Neural crest cell (in vitro differentiated cells): ENCODE results near the gene RRP1. TPM values are rescaled to one million over a fixed set of nuclear protein-coding genes. Genes with fewer than 3 reads are reported as not detected.

Experiments used
- DNase-seq: peaks from one replicate; pipeline ENCODE4 v3.0.0; 2021; ENCODE audit warnings: low read depth, mixed read lengths, low spot score
- H3K27ac Mint-ChIP-seq: one replicate; pipeline ENCODE4 v1.8.0; 2021; ENCODE audit warnings: mild to moderate bottlenecking, mixed read lengths; ENCODE audit not compliant: unreplicated experiment
- H3K27me3 Mint-ChIP-seq: 2 replicates; pipeline ENCODE4 v1.8.0; 2021; ENCODE audit warnings: low read depth, mild to moderate bottlenecking, mixed read lengths
- H3K36me3 Mint-ChIP-seq: 2 replicates; pipeline ENCODE4 v1.8.0; 2021; ENCODE audit warnings: low read depth, mild to moderate bottlenecking, mixed read lengths
- H3K4me1 Mint-ChIP-seq: 2 replicates; pipeline ENCODE4 v1.8.0; 2021; ENCODE audit warnings: mixed read lengths
- H3K4me3 Mint-ChIP-seq: one replicate; pipeline ENCODE4 v1.8.0; 2021; ENCODE audit warnings: mild to moderate bottlenecking, mixed read lengths
- H3K9me3 Mint-ChIP-seq: 2 replicates; pipeline ENCODE4 v1.8.0; 2021; ENCODE audit warnings: mixed read lengths
- total RNA-seq: library from RNA; stranded (reverse); gene quantifications from 2 replicates; pipeline ENCODE4 v1.2.1, GENCODE V29; 2021
- TF ChIP-seq, protein P1 (sequence below): fragments of 200-600 bp; sonication (generic); conservative IDR thresholded peaks from 2 replicates; pipeline ENCODE4 v1.5.0; 2021; ENCODE audit warnings: antibody characterized with exemption, mild to moderate bottlenecking

RRP1 gene
- total RNA-seq, 1 donor from 2014 or later = 49.0 TPM

DNA sequence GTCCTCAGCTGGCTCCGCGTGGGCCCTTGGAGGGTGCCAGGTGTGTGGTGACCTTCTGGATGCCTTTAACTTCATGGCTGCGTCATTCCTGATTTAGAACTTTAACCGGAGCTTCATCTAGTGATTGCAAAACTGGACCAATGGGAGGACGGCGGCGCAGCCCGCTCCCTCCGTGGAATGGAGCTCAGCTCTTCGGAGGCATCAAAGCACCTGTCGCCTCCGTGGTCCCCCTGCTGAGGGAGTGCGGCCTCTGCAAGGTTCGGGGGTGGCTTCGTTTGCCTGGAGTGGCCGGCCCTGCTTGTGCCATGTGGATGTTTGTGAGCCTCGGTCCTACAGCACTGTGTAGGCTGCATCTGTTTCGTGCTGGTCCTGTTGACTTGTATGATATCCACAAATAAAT lies 27.5 kb upstream of the RRP1 start:
- Mint-ChIP-seq H3K36me3 (no peaks in the 10 kb centered on the region), H3K4me1 (no peaks in the 10 kb centered on the region), H3K9me3 (no peaks in the 10 kb centered on the region), H3K27ac (no peak overlapping the region), H3K4me3 (no peak overlapping the region), H3K27me3 (no peaks in the 10 kb centered on the region)
- TF ChIP-seq, protein P1, sequence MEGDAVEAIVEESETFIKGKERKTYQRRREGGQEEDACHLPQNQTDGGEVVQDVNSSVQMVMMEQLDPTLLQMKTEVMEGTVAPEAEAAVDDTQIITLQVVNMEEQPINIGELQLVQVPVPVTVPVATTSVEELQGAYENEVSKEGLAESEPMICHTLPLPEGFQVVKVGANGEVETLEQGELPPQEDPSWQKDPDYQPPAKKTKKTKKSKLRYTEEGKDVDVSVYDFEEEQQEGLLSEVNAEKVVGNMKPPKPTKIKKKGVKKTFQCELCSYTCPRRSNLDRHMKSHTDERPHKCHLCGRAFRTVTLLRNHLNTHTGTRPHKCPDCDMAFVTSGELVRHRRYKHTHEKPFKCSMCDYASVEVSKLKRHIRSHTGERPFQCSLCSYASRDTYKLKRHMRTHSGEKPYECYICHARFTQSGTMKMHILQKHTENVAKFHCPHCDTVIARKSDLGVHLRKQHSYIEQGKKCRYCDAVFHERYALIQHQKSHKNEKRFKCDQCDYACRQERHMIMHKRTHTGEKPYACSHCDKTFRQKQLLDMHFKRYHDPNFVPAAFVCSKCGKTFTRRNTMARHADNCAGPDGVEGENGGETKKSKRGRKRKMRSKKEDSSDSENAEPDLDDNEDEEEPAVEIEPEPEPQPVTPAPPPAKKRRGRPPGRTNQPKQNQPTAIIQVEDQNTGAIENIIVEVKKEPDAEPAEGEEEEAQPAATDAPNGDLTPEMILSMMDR = no peak
- DNase-seq = no peak

DNA sequence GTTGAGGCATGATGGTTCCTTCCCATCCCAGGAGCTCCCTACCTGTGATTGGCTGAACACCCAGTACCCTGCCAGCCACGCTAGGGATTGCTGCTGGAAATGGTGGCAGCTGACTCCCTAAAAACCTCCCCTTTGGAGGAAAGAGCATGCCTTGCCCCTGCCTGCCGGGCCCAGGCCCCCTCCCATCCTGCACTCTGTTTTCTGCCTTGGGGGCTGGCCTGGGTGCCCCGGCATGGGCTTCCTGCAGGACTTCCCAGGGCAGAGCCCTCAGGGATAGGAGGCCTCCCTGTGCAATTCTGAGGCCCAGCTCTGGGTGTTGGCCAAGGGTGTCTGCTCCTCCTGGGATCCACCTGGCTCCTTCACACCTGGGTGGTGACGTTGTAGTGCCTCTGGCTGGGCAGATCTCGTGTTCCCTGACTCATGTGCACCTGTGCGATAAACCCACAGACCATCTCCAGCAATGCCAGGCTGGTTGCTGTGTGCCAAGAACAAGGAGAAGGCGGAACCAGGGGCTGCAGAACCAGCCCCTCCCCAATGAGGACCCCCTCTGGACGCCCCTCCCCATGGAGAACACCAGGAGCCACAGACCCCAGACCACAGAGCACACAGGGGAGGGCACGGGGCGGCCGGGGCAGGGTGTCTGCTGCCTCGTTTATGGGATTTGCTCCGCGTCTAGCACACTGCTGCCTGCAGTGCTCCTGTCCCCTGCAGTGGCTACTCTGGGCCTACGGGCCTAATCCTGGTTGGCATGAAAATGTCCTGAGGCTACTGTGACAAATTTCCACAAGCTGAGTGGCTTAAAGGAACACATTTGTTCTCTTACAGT lies 26.9 kb upstream of the RRP1 start:
- Mint-ChIP-seq H3K36me3 (no peaks in the 10 kb centered on the region), H3K4me3 (no peak overlapping the region), H3K4me1 (peaks cover 4% of the 10 kb centered on the region), H3K27me3 (no peaks in the 10 kb centered on the region), H3K27ac (peak overlapping the region; percentile 50), H3K9me3 (no peaks in the 10 kb centered on the region)
- TF ChIP-seq, protein P1 = no peak
- no peak for DNase-seq

DNA sequence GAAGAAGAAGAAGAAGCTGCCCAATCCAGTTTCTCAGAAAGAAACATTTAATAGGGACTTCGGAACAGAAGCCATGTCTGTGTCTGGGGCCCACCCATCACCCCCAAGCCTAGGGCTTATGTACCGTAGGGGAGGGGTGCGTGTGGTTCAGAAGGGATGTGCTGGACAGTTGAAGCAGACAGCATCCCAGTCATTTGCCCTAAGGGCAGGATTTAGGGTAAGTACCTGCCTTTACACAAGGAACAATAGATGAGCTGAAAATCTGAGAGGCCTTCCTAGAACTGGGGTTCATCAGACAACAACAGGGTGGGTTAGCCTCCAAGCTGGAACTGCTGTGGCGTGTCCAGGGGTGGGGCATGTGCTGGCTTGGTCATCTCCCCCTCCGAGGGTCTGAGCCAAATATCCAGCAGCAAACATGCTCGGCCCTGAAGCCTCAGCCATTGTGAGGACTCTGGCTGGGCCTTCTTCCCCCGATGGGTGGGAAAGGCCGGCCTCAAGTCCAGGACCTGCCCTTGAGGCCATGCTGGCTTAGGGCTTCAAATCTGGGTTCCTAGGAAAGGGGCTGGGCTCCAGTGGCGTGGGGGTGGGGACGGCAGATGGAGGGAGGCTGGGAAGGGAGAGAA lies 25.4 kb upstream of the RRP1 start:
- H3K36me3 Mint-ChIP-seq = no peaks in the 10 kb centered on the region
- no peak for DNase-seq
- no peaks in the 10 kb centered on the region for H3K9me3 Mint-ChIP-seq
- no peaks in the 10 kb centered on the region for H3K27me3 Mint-ChIP-seq
- H3K27ac Mint-ChIP-seq = no peak overlapping the region
- TF ChIP-seq, protein P1 = no peak
- H3K4me3 Mint-ChIP-seq = no peak overlapping the region
- peaks cover 18% of the 10 kb centered on the region for H3K4me1 Mint-ChIP-seq

DNA sequence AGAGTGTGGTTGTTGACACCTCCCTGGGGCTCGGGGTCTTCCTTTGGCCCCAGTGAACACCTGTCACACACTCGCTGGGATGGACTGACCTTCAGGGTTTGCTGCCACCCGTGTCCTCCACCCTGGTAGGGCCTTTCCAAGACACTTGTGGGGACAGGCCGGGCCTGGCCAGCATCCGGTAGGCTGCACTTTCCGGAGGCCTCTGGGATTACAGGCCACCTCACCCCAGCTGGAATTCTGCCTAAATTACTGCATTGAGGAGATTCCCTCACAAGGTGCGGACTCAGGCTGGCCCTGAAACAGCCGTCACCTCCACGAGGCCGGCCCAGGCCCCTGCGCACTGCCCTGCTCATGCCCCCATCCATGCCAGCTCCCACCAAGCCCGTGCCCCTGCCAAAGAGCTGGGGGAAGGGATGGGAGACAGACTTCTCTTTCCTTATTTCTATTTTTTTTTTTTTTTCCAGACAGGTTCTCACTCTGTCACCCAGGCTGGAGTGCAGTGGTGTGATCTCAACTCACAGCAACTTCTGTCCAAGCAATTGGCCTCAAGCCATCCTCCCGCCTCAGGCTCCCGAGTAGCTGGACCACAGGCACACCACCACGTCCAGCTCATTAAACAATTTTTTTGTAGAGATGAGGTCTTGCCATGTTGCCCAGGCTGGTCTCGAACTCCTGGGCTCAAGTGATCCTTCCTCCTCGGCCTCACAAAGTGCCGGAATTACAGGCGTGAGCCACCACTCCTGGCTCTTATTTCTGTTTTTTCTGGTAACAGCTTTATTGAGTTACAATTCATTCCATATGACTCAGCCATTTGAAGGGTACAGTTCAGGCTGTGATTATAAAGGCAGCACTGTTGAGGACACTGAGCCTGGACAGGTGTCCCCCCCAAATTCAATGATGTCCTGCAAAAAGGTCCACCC lies 24.5 kb upstream of the RRP1 start:
- DNase-seq = no peak
- no peaks in the 10 kb centered on the region for H3K9me3 Mint-ChIP-seq
- H3K27ac Mint-ChIP-seq = peak overlapping the region; percentile 88
- H3K27me3 Mint-ChIP-seq = no peaks in the 10 kb centered on the region
- TF ChIP-seq, protein P1 = no peak
- peaks cover 21% of the 10 kb centered on the region for H3K4me1 Mint-ChIP-seq
- H3K4me3 Mint-ChIP-seq = no peak overlapping the region
- H3K36me3 Mint-ChIP-seq = no peaks in the 10 kb centered on the region

DNA sequence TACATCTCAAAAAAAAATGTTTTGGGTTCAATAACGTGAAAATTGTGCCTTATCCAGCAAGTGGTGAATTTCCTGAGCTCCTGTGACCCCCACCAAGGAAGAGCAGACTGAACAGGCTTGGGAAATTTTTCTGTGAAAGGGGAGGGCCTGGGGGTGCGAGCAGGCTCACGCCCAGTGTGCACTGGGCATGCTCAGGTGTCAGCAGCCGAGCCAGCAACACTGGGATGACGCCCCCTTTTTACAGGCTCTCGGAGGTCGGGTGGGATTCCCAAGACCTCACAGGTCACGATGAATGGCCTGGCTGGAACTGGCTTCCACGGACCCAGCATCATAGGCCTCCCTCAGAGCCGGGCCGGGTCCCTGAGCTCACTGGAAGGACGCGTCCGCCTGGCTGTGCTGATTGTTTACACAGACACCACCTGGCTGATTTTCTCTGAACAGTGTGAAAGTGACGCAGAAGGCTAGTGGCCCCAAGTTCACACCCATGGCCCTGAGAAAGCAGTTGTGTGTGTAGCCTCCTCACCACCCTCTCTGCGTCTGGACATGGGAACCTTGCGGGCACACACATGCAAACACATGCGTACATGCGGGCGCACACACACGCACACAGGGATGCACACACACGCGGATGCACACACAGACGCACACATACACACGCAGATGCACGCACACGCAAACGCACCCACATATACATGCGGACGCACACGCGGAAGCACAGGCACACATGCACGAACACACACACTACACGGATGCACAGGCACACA lies 22.5 kb upstream of the RRP1 start:
- H3K9me3 Mint-ChIP-seq = no peaks in the 10 kb centered on the region
- no peak overlapping the region for H3K4me3 Mint-ChIP-seq
- H3K27me3 Mint-ChIP-seq = no peaks in the 10 kb centered on the region
- peak overlapping the region; percentile 92 for H3K27ac Mint-ChIP-seq
- TF ChIP-seq, protein P1 = no peak
- H3K4me1 Mint-ChIP-seq = peaks cover 28% of the 10 kb centered on the region
- no peaks in the 10 kb centered on the region for H3K36me3 Mint-ChIP-seq
- no peak for DNase-seq
